Spleen (tissue), 11 donors: ENCODE results near the gene MACROD2. TPM values are rescaled to one million over a fixed set of nuclear protein-coding genes. Genes with fewer than 3 reads are reported as not detected.

Experiments
- DNase-seq: peaks from one replicate; pipeline ENCODE4 v3.0.0-alpha.2; 2020
- H3K27ac ChIP-seq, 8 donors: fragments of 200-600 bp; sonication (generic) in 7 of 8; 1 replicate in 4 of 8; 2 replicates in 4 of 8; pipeline versions ENCODE4 v1.5.0 to v1.8.0; 2016 to 2021; ENCODE audit warnings: inconsistent platforms in 4 of 8, mild to moderate bottlenecking in 4 of 8, moderate library complexity in 1 of 8
- H3K27me3 ChIP-seq, 7 donors: fragments of 200-600 bp; sonication (generic) in 6 of 7; replicated peaks in 1 of 7; 1 replicate in 4 of 7; 2 replicates in 3 of 7; pipeline versions ENCODE4 v1.5.0 to v1.8.0; 2016 to 2021; ENCODE audit warnings: inconsistent platforms in 3 of 7, mild to moderate bottlenecking in 1 of 7
- H3K36me3 ChIP-seq, 6 donors: fragments of 200-600 bp; sonication (generic) in 5 of 6; 1 replicate in 4 of 6; 2 replicates in 2 of 6; pipeline versions ENCODE4 v1.5.0 to v1.8.0; 2016 to 2021; ENCODE audit warnings: inconsistent platforms in 2 of 6
- H3K4me1 ChIP-seq, 6 donors: fragments of 200-600 bp; sonication (generic) in 5 of 6; 1 replicate in 3 of 6; 2 replicates in 3 of 6; pipeline versions ENCODE4 v1.5.0 to v1.8.0; 2016 to 2021; ENCODE audit warnings: inconsistent platforms in 3 of 6
- H3K4me3 ChIP-seq, 8 donors: fragments of 200-600 bp; sonication (generic) in 7 of 8; 1 replicate in 4 of 8; 2 replicates in 4 of 8; pipeline versions ENCODE4 v1.5.0 to v1.8.0; 2016 to 2021; ENCODE audit warnings: inconsistent platforms in 4 of 8, mild to moderate bottlenecking in 4 of 8, moderate library complexity in 2 of 8
- H3K9me3 ChIP-seq, 8 donors: fragments of 200-600 bp; sonication (generic) in 7 of 8; 1 replicate in 4 of 8; 2 replicates in 4 of 8; pipeline versions ENCODE4 v1.5.0 to v1.8.0; 2016 to 2021; ENCODE audit warnings: inconsistent platforms in 4 of 8
- CTCF ChIP-seq, 11 experiments: fragments of 200-600 bp in 7 of 11; fragments of 450-650 bp in 4 of 11; sonication (generic) in 4 of 11; IDR thresholded peaks in 8 of 11; conservative IDR thresholded peaks in 3 of 11; 1 replicate in 7 of 11; 2 replicates in 4 of 11; pipeline versions ENCODE4 v1.4.0 to v1.8.0; 2016 to 2021; ENCODE audit warnings: antibody characterized with exemption in 11 of 11, inconsistent platforms in 4 of 11, mild to moderate bottlenecking in 1 of 11
- POLR2A ChIP-seq, 3 donors: fragments of 450-650 bp; IDR thresholded peaks; one replicate each; pipeline ENCODE4 v1.5.1; 2017; ENCODE audit warnings: antibody characterized with exemption in 3 of 3, mild to moderate bottlenecking in 1 of 3
- POLR2AphosphoS5 ChIP-seq, 3 donors: sonication (generic); formaldehyde crosslinking; IDR thresholded peaks; one replicate each; pipeline ENCODE4 v1.5.1; 2017; ENCODE audit warnings: antibody characterized with exemption in 3 of 3
- WGBS, 5 donors: extraction: QIAGEN DNeasy Blood & Tissue Kit in 3 of 5; methylation state at CpG; one replicate each; pipeline versions ENCODE4 v1.1.5 to v1.1.7; 2013 to 2018; 5-methylcytosine and 5-hydroxymethylcytosine counted together
- intact Hi-C: fragments of 100-400 bp; cut with DNase I; formaldehyde crosslinking; loops from one replicate; pipeline ENCODE4 v1.15.0; 2023; ENCODE audit warnings: low total_unique reads
- polyA plus RNA-seq, 3 donors: library from polyadenylated mRNA; stranded (reverse); fragments of 200-250 nt; gene quantifications; one replicate each; pipeline ENCODE4 v1.2.1, GENCODE V29; 2013
- total RNA-seq, 7 donors: library from RNA; depleted of rRNA in 3 of 7; stranded (reverse); fragments of >200 nt in 3 of 7; fragmentation: NEBNext Ultra II Directional in 4 of 7; extraction: Animal tissue kit (Norgen Biotek cat#: 25700) in 4 of 7; gene quantifications; one replicate each; pipeline versions ENCODE4 v1.1.0 to v1.2.1, GENCODE V29; 2016 to 2021
- donor health status: healthy with polysubstance abuse.
- donor health status: DM: no; HTN: no; CAD: no; lungs with moderate emphysema.
- donor health status: DM: no; HTN: no; CAD: no.
- donor health status: Bipolar disorder and iron deficiency.
- donor health status: healthy.
- donor health status: DM: no; HTN: no; CAD: no.
- donor health status: DM: yes; HTN: yes; CAD: no.

MACROD2 gene
- total and polyA plus RNA-seq, 10 donors: 1.5 to 4.7 (median 3.4) TPM

DNA sequence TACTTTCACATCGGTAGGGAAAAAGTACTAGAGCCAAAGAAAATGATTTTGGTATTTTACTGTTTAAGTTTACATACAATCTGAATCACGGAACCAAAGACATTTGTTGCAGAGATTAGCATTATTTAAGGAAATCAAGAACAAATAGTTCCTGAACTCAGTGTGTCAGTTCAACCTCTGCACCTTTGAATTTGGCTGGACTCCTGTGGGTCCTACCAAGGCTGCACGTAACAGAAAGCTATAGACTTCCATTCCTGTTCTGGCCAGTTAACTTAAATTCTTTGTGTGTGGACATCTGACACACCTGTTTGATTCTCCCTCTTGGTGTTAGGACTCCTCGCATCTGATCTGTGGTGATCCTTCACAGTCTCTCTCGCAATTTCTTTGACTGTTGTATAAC, 69.6 kb downstream of the MACROD2 start:
- 88 to 97% (median 92%) methylated on average over 5 of the region's 5 CpGs for WGBS, 5 donors
- intact Hi-C loops: no loop called here

DNA sequence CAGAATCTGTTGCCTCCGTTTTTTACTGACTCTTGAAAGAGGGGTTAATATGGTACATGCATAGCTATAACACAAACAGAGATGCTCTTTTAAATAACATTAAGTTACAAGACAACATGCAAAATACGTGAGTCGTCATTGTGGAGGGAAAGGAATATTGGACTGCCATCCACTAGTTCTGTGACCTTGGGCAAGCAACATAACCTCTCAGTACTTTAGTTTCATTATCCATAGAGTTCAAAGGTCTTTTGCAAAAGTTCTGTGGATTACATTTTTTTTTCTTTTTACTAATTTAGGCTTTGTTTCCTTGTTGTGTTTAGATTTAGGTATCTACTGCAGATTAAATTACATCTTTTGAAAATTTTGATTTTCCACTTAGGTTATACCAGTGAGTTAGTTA, 70.5 kb downstream of the MACROD2 start:
- no peaks in the 10 kb centered on the region for H3K9me3 ChIP-seq
- no peaks in the 10 kb centered on the region for H3K36me3 ChIP-seq
- H3K27ac ChIP-seq: no peak overlapping the region
- H3K27me3 ChIP-seq: no peaks in the 10 kb centered on the region
- intact Hi-C loops: no loop called here
- no peak overlapping the region for H3K4me3 ChIP-seq
- TF ChIP-seq POLR2A (IDR thresholded peaks at IDR 0.05) (no peak), POLR2AphosphoS5 (IDR thresholded peaks at IDR 0.05) (no peak), CTCF (IDR thresholded peaks at IDR 0.05 in 8 of 11, conservative IDR thresholded peaks at IDR 0.05 in 3 of 11) (no peak)
- DNase-seq: no peak
- no peaks in the 10 kb centered on the region for H3K4me1 ChIP-seq
- WGBS, 5 donors: 79 to 93% (median 81%) methylated on average over 3 of the region's 3 CpGs

More for the DNA sequence above, 69.6 kb downstream of the MACROD2 start:
- Histone ChIP-seq H3K27ac (no peak overlapping the region), H3K36me3 (no peaks in the 10 kb centered on the region), H3K4me1 (no peaks in the 10 kb centered on the region), H3K9me3 (no peaks in the 10 kb centered on the region), H3K4me3 (no peak overlapping the region), H3K27me3 (no peaks in the 10 kb centered on the region)
- TF ChIP-seq CTCF (IDR thresholded peaks at IDR 0.05 in 8 of 11, conservative IDR thresholded peaks at IDR 0.05 in 3 of 11) (no peak), POLR2AphosphoS5 (IDR thresholded peaks at IDR 0.05) (no peak), POLR2A (IDR thresholded peaks at IDR 0.05) (no peak)
- no peak for DNase-seq

DNA sequence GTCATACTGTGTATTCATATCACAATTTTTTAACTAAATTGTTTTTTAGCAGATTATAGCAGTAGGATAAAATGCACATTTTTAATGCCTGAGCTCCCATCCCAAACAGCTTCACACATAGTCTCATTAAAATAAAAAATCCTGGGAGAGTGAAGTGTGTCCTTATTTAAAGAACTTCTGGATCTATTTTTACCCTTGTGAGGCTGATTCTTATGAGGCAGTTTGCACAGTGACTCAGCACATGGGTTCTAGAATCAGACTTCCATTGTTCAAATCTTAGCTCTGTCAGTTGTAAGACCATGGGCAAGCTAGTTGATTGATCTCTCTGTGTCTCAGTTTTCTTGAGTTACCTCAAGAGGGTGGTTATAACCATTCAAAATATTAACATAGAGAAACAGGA, 72.3 kb downstream of the MACROD2 start:
- no peak overlapping the region for H3K4me3 ChIP-seq
- H3K9me3 ChIP-seq: no peaks in the 10 kb centered on the region
- no peaks in the 10 kb centered on the region for H3K27me3 ChIP-seq
- TF ChIP-seq POLR2AphosphoS5 (IDR thresholded peaks at IDR 0.05): no peak
- no peak for TF ChIP-seq POLR2A (IDR thresholded peaks at IDR 0.05)
- TF ChIP-seq CTCF (IDR thresholded peaks at IDR 0.05 in 8 of 11, conservative IDR thresholded peaks at IDR 0.05 in 3 of 11): no peak
- intact Hi-C loops: no loop called here
- H3K4me1 ChIP-seq: no peaks in the 10 kb centered on the region
- DNase-seq: no peak
- H3K36me3 ChIP-seq: no peaks in the 10 kb centered on the region
- no peak overlapping the region for H3K27ac ChIP-seq

- Histone ChIP-seq H3K36me3 (no peaks in the 10 kb centered on the region), H3K27me3 (no peaks in the 10 kb centered on the region), H3K27ac (no peak overlapping the region), H3K9me3 (no peaks in the 10 kb centered on the region), H3K4me1 (no peaks in the 10 kb centered on the region), H3K4me3 (no peak overlapping the region)
- TF ChIP-seq CTCF (IDR thresholded peaks at IDR 0.05 in 8 of 11, conservative IDR thresholded peaks at IDR 0.05 in 3 of 11) (no peak), POLR2AphosphoS5 (IDR thresholded peaks at IDR 0.05) (no peak), POLR2A (IDR thresholded peaks at IDR 0.05) (no peak)
- intact Hi-C loops: no loop called here
- no peak for DNase-seq
- WGBS, 5 donors: 73 to 85% (median 83%) methylated on average over 5 of the region's 5 CpGs
These were observed 74.5 kb downstream of the MACROD2 start for GRCh38 chr20:14069796-14070195.
